DND-41 (cell line): ENCODE measurements around the gene TNNI3K.

Experiments used
- EZH2 ChIP-seq: IDR thresholded peaks from 3 replicates; pipeline ENCODE4 v1.6.1; 2012; ENCODE audit warnings: borderline replicate concordance, low read depth, mild to moderate bottlenecking, moderate library complexity, low read length, inconsistent platforms; ENCODE audit not compliant: severe bottlenecking
- TF ChIP-seq, protein P1 (sequence below): IDR thresholded peaks from 2 replicates; pipeline ENCODE4 v1.5.1; 2012; ENCODE audit warnings: borderline replicate concordance, low read length, moderate library complexity, mild to moderate bottlenecking; ENCODE audit not compliant: poor library complexity, severe bottlenecking; ENCODE audit errors: extremely low read depth

GRCh38 chr1:74578101-74578500 is 342.9 kb downstream of the TNNI3K start:
- TF ChIP-seq, protein P1, sequence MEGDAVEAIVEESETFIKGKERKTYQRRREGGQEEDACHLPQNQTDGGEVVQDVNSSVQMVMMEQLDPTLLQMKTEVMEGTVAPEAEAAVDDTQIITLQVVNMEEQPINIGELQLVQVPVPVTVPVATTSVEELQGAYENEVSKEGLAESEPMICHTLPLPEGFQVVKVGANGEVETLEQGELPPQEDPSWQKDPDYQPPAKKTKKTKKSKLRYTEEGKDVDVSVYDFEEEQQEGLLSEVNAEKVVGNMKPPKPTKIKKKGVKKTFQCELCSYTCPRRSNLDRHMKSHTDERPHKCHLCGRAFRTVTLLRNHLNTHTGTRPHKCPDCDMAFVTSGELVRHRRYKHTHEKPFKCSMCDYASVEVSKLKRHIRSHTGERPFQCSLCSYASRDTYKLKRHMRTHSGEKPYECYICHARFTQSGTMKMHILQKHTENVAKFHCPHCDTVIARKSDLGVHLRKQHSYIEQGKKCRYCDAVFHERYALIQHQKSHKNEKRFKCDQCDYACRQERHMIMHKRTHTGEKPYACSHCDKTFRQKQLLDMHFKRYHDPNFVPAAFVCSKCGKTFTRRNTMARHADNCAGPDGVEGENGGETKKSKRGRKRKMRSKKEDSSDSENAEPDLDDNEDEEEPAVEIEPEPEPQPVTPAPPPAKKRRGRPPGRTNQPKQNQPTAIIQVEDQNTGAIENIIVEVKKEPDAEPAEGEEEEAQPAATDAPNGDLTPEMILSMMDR: no peak
- no peak for TF ChIP-seq EZH2
